HG03442 (cell line): ENCODE data around the gene PDE4B.

Experiments used
- ATAC-seq: cut with Tn5 transposase; IDR thresholded peaks from one replicate; pipeline ENCODE4 v1.9.1; 2021; ENCODE audit warnings: mild to moderate bottlenecking, moderate library complexity; ENCODE audit not compliant: unreplicated experiment

PDE4B gene

DNA sequence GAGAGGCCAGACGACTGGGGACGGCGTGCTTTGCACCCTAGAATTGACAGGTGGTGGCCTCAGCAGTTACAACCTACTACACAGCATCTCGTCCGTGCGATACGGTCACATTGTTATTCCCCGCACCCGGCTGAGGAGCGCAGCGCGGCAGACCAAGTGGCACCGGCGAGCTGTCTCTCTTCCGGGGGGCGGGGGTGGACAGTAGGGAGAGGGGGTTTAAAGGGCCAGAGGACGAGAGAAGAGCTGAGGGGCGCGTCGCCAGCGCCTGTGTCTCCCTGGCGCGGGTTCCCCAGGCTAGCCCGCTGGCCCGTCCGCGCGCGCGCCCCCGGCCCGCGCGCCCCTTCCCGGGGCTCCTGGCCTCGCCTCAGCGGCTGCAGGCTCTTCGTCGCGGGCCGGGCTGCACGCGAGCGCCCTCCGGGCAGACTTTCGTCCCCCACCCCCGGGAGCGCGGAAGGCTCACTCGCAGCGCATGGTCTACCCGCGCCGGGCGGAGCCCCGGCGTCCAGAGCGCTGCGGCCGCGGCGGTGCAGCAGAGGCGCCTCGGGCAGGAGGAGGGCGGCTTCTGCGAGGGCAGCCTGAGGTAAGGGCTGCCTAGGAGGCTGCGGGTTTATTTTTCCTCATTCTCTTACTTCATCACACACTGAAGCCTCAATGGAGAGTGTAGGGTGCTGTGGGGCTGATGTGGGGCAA is at the start of gene PDE4B:
Gene PDE4B, plus strand, starts transcription at position 227 of the 690 bp plus-strand sequence.
- no peak for ATAC-seq

DNA sequence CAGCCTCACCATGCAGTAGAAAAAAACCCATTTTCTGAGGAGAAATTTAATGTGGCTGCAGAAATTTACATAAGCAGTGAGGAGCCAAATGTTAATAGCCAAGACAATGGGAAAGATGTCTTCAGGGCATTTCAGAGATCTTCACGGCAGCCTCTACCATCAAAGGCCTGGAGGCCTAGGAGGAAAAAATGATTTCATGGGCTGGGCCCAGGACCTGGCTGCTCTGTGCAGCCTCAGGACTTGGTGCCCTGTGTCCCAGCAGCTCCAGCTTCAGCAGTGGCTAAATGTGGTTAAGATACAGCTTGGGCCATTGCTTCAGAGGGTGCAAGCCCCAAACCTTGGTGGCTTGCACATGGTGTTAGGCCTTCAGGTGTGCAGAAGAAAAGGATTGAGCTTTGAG is 48.0 kb upstream of the PDE4B start:
- ATAC-seq = no peak

- ATAC-seq = no peak
Observed at GRCh38 chr1:65751961-65752360, 40.7 kb upstream of the PDE4B start.

- ATAC-seq = no peak
Observed at GRCh38 chr1:65756616-65757015, 36.1 kb upstream of the PDE4B start.

DNA sequence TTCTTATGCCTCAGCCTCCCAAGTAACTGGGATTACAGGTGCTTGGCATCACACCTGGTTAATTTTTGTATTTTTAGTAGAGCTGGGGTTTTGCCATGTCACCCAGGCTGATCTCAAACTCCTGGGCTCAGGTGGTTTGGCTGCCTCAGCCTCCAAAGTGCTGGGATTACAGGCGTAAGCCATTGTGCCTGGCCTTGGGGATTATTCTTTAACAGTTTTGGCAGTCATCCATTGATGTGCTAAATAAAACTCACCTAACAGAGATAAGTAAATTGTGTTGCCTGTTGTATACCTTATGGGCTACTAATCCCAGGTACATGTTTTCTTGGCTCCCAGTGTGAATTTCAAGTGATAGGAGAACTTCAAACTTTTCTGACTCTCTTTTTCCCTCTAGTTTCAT is 35.2 kb upstream of the PDE4B start:
- ATAC-seq = no peak

- no peak for ATAC-seq
Observed at GRCh38 chr1:65758128-65758527, 34.6 kb upstream of the PDE4B start.

DNA sequence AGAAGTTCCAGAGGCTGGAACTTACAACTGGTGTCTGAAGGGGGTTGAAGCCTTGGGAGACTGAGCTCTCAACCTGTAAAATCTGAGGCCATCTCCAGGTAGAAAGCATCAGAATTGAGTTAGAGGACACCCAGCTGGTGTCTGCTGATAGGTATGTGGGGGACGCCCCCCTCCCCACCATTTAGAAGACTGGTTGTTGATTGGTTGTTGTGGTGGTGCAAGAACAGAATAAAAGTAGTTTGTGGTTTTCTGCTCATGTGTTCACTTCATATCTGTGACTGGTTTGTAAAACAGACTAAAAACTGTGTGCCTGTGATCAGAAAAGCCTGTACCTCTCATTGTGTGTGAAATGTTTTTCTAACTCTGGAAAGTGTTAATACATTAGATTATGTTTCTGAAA is 33.2 kb upstream of the PDE4B start:
- ATAC-seq = no peak

- no peak for ATAC-seq
Observed at GRCh38 chr1:65762081-65762862, 30.4 kb upstream of the PDE4B start.

- ATAC-seq = no peak
Observed at GRCh38 chr1:65764052-65764451, 28.6 kb upstream of the PDE4B start.

DNA sequence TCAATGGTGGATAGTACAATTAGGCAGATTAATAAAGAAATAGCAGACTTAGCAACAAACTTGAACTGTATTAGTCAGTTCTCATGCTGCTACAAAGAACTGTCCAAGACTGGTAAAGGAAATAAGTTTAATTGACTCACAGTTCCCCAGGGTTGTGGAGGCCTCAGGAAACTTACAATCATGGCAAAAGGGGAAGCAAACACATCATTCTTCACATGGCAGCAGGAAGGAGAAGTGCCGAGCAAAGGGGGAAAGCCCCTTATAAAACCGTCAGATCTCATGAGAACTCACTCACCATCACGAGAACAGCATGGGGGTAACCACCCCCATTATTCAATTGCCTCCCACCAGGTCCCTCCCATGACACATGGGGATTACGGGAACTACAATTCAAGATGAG is 27.1 kb upstream of the PDE4B start:
- no peak for ATAC-seq

DNA sequence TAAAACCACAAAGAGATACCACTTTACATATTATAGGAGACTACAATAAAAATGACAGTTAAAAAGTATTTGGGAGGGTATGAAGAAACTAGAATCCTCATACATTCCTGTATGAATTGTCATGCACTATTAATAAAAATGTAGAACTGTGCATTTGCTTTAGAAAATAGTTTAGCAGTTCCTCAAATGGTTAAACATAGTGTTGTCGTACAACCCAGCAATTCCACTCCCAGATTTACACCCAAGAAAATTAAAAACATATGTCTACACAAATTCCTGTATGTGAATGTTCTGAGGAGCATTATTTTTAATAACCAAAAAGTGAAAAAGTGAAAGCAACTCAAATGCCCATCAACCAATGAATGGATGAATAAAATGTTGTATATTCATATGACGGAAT is 23.1 kb upstream of the PDE4B start:
- no peak for ATAC-seq

- no peak for ATAC-seq
Observed at GRCh38 chr1:65772607-65773006, 20.1 kb upstream of the PDE4B start.

DNA sequence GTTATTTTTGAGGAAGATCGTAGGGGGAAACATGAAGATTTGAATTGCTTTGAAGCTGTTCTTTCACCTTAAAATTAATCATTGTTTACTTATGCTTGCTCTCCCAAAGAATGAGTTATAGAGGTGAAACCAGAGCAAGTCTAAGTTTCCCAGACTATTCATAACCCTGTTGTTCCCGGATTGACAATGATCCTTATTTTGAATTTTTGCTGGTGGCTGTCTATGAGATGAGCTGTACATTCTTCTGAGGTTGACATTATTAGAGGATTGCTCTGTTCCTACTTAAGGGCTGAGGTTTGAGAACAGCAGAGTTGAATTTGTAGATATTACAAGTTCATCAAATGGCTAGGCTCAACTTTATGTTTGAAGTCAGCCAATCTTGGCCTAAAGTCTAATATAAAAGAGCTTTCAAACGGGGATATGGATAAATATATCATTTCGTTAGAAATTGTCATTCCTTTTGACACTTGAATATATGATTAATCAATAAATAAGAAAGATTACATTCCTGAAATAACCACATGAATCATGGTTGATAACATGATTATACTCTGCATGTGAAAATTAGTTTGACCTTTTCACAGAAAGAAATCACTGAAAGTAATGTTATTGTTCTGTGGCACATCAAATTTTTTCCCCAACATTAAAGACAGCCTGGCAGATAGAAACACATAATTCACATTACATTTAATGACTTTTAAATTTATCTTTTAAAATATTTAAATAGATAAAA is 19.1 kb upstream of the PDE4B start:
- no peak for ATAC-seq

GRCh38 chr1:65788762-65789161 is 3.9 kb upstream of the PDE4B start:
- no peak for ATAC-seq

DNA sequence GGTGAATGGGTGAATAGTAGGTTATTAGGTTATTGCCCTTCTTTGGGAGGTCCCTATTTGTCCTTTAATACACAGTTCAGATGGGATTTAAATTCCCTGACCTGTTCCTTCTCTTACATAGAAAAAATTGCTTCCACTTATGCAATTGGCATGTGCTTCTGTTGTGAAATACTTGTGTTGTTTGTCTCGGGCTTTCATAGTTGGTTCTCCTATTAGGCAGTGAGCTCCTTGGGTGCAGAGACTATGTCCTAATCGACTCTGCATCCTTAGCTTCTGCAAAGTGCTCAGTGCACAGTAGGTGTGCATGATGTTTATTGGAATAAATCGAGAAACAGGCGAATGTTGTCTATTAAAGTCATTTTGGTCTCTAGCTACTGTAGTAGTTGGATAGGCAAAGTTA is 1.3 kb upstream of the PDE4B start:
- no peak for ATAC-seq

DNA sequence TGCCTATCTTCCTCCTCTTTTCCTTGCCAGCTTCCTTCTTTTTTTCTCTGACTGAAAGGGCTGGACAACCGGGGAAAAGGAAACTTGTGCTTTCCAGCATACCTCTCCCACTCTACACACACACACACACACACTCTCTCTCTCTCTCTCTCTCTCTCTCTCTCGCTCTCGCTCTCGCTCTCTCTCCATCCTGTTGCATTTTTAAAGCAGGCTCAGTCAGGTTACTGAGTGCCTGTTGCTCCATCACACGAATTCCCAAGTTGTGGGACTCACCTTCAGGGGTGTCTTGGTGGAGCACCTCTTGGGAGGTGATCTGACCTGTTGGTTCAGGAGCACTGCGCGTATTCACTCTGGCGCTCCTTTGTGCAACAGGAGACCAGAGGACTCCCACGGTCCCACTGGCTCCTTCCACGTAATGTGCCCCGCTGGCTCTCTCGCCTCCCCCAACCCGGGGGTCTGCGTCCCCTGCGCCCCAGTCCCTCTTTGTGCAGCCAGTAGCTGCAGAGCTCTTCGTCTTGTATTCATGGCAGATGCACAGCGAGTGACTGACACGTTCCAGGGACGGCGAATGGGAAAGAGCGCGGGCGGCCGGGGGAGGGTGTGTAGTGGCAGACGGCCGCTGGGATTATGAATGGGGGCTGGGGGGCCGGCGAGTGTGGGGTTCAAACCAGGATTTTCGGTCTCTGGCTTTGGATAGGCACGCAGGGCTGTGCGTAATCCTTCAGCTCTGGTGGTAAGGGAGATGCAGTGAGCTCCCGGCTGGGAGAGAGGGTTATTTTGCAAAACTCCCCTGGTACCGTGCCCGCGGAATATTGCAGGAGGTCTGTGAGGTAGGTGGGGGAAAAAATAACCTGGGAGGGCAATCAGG is 660 bp upstream of the PDE4B start:
- no peak for ATAC-seq

- no peak for ATAC-seq
Observed at GRCh38 chr1:65793359-65793732, 651 bp downstream of the PDE4B start.

DNA sequence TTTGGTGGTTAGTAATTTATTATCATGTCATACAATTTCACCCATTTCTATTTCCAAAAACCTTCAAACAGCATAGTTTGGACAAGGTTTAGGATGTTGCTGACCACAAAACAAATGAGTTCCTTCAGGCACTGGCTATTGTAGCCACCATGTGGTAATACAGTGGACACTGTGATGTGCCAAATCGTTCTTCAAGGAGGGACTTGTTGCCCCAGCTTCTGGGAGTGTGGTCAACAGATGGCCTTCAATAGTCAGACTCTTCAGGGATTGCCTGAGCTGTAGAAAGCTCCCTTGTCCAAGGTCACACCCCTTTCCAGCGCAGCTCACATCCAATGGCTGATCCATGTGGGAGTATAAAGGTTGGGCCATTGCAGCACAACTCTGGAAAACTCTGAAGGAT is 2.6 kb downstream of the PDE4B start:
- no peak for ATAC-seq

DNA sequence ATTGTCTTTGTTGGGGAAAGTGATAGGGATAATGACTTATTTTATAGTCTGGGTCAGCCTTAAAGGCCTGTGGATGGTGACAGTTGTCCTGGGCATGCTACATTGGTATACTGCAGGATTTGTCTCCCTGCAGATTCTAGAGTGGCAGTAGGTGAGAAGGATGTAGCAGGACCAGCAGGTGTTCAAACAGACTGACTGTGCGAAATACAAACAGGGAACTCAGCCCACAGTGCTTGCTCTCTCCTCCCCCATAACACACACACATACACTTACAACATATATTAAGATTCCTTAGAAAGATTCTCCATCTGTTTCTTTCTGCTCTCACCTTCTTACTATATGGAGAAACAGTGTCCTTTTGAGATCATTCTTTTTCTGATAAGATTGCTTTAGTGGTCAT is 6.9 kb downstream of the PDE4B start:
- ATAC-seq = no peak

DNA sequence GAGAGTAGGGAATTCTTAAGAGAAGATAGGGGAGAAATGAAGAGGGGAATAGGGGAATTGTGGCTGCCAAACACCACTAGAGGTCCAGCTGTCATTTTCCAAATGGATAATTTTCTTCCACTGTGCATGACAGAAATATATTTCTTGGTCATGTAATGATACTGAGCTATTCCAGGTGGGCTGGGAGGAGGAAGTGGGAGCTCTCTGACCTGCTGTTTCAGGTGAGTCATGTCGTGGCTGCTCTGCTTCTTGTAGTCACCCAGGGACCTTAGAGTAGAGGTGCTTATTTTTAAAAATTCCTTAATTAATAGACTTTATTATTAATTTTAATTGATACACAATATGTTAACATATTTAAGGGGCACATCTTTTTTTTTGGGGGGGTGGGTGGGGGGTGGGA is 11.9 kb downstream of the PDE4B start:
- ATAC-seq = no peak

DNA sequence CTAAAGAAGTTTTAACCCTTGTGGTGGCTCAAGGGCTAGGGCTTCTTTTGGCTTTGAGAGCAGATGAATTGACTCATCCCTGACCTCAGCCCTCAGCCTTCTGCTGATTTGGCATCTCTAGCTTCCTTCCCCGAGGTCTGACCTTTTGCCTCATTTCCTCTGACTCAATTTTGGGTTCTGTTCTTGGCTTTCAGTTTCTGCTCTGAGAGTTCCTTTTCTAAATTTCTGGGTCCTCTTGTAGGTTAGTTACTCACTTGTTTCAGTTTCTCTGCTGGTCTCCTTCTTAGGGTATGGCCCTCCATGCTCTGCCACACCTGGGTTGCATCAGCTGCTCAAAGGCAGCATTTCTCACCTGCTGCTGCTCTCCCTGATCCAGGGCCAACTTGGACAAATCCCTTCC is 19.4 kb downstream of the PDE4B start:
- peak; percentile 99 for ATAC-seq
